NOMO-1 treated with dmso at 0.1 percent for 144 hours (cell line): ENCODE results near the gene SWSAP1.
"Not testable (repeated sequence)": the region's sequence is repeated elsewhere in the genome, so short reads cannot be mapped to it uniquely, and the experiment has no call there.

Experiments used
- DNase-seq: peaks from one replicate; lab custom pipeline; 2025; ENCODE audit not compliant: unreplicated experiment; lab: John Stamatoyannopoulos, UW

The SWSAP1 gene

DNA sequence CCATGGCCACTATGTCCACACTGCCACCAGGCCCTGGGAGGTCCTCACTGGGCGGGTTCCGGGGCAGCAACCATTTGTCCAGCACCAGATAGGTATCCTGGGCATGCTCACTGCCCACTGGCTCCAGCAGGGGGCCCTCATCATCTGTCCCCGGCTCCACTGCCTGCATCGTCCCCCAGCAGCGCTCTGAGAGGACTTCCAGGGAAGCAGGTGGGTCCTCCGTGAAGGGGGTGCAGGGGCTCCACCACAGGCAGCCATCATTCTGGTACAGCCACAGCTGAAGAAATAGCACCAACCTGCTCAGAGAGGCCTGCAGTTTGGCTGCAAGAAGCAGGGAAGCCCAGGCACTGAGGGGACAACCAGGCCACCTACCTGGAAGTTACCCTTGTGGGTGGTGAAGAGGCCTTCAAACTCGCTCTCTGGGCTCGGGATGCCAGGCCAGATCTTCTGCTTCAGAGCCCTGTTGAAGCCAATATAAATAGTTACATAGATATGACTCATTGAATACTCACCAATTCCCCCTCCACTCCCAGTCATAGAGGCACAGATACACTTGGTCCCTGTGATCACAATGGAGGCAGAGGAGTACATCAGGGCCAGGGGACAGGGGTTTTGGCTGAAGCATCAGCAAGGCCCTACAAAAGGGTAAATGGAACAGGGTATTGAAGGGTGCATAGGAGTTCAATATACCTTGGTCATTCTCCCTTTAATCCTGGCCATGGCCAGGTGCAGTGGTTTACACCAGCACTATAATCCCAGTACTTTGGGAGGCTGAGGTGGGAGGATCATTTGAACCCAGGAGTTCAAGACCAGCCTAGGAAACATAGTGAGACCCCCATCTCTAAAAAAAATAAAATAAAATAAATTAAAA is 4.1 kb downstream of the SWSAP1 start:
- DNase-seq = no peak

GRCh38 chr19:11379269-11379845 is 4.9 kb downstream of the SWSAP1 start:
- DNase-seq = not testable (repeated sequence)

- no peak for DNase-seq
These were observed 5.4 kb downstream of the SWSAP1 start for GRCh38 chr19:11379857-11380350.

DNA sequence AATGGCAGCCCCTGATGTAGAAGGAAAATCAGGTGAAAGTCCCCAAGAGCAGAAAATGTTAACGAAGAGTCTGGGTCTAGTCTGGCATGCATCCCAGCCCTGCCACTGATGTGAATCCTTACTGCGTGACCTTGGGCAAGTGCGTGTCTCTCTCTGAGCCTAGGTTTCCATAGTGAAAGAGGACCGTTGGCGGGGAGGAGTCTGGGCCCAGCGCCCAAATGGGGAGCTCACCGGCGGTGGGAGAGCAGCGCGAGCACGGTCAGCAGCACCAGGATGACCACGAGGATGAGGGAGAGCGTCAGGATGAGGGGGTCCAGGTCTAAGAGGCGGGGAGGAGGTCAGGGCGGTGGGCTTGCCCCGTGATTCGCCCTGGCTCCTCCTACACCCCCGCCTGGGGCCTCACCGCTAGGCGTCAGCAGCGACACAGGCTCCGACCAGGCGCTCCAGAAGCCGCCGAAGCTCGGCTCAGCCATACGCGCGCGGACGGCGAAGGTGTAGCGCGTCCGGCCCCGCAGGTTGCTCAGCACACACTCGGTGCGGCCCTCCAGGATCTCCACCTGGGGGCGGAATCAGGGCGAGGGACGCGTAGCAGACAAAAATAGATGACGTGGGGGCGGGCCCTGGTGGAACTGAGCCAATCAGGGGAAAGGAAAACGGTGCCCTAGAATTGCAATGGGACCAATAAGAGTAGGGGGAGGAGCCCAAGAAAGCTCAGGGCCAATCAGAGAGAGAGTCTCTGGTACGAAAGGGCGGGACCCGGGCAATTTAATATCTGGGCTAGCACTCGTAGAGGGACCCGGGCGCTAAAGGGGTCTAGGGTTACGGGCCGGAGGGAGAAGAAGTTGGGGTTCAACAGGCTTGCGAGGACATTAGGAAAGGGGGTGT is 6.4 kb downstream of the SWSAP1 start:
- DNase-seq = peak; percentile 94

DNA sequence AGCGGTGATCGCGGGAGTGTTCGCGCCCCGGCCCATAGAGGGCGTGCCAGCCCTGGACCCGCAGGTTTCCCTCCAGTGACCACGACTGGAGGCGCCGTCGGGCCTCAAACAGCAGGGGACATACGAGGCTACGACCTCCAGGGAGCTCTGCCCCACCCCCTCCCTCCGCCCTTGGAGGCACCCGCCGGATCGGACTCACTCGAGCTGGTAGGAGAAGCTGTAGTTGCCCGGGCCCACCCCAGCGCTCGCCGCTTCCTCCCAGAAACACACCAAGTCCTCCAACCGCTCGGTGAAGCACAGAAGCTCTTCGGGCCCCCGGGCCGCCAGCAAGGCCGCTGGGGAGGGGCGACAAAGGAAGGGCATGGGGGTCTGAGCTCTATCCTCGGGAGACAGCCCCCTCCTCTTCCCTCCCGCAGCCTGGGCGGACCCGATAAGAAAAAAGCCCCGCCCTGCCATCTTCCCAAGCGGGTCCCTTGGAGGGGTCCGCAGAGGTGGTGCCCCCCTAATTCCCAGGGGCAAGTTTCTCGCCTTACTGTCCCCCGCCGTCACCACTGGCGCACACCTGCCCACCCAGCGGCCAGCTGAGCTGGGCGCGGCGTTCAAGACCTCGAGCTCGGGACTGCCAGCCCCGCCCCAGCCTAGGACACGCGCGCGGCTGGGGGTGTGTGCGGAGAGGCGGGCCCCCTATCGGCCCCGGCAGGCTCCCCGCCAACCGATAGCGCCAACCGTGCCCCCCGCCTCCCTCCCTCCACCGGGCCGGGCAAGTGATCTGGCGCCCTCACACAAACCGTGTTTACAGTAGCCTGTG is 8.6 kb downstream of the SWSAP1 start:
- peak; percentile 45 for DNase-seq

DNA sequence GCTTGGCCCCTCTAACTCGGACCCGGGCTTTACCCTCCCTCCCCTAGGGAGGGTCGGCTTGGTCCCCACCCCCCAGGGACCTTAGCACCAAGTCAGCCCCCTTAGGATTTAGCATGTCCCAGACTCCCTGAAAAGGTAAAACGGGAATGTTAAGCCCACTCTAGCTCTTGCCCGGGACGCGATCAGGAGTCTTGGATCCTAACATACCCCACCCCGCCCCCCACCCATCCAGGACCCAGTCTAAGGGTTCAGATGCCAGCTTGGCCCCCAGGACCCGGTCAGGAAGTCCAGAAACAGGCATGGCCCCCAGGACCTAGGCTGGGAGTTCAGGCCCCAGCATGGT is 9.2 kb downstream of the SWSAP1 start:
- no peak for DNase-seq

- no peak for DNase-seq
These were observed 10.3 kb downstream of the SWSAP1 start for GRCh38 chr19:11384778-11385129.

GRCh38 chr19:11387162-11388034 is 12.9 kb downstream of the SWSAP1 start:
- DNase-seq = peak; percentile 70

- DNase-seq = no peak
These were observed 15.9 kb downstream of the SWSAP1 start for GRCh38 chr19:11390359-11390758.

GRCh38 chr19:11390933-11391680 is 16.6 kb downstream of the SWSAP1 start:
- DNase-seq = no peak

- DNase-seq = no peak
These were observed 22.7 kb downstream of the SWSAP1 start for GRCh38 chr19:11397089-11397610.

- DNase-seq = no peak
These were observed 25.2 kb downstream of the SWSAP1 start for GRCh38 chr19:11399667-11400066.

GRCh38 chr19:11400798-11401197 is 26.3 kb downstream of the SWSAP1 start:
- DNase-seq = no peak

GRCh38 chr19:11401808-11402543 is 27.5 kb downstream of the SWSAP1 start:
- DNase-seq = no peak

- DNase-seq = no peak
These were observed 30.2 kb downstream of the SWSAP1 start for GRCh38 chr19:11404588-11405222.

- DNase-seq = no peak
These were observed 31.6 kb downstream of the SWSAP1 start for GRCh38 chr19:11405846-11406643.

- DNase-seq = not testable (repeated sequence)
These were observed 32.3 kb downstream of the SWSAP1 start for GRCh38 chr19:11406703-11407236.
